GM19467 (cell line): ENCODE results near the gene ZMIZ1.
"Not testable (repeated sequence)": the region's sequence is repeated elsewhere in the genome, so short reads cannot be mapped to it uniquely, and the experiment has no call there.

ENCODE experiments used
- ATAC-seq: cut with Tn5 transposase; IDR thresholded peaks from one replicate; pipeline ENCODE4 v1.9.1; 2021; ENCODE audit warnings: mild to moderate bottlenecking, moderate library complexity; ENCODE audit not compliant: unreplicated experiment

The ZMIZ1 gene

GRCh38 chr10:79279047-79279446 is 210.3 kb downstream of the ZMIZ1 start:
- not testable (repeated sequence) for ATAC-seq

DNA sequence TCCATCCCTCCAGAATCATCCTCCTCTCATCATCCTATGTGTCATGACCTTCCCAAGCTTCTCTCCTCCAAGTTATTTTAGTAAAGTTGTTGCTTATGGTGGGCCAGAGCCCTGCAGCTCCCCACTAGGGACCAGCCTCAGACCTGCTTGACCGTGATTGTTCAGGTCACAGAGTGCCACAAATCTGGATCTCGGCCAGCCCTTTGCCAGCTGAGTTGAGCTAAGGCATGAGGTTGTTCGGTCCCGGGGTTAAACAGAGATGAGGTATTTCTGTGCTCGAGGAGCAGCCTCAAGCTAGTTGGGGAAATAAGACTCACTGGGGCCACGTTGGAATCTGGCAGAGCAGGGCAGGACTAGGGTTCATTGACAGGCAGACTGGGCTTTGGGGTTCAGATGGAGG is 212.2 kb downstream of the ZMIZ1 start:
- ATAC-seq, result no peak

DNA sequence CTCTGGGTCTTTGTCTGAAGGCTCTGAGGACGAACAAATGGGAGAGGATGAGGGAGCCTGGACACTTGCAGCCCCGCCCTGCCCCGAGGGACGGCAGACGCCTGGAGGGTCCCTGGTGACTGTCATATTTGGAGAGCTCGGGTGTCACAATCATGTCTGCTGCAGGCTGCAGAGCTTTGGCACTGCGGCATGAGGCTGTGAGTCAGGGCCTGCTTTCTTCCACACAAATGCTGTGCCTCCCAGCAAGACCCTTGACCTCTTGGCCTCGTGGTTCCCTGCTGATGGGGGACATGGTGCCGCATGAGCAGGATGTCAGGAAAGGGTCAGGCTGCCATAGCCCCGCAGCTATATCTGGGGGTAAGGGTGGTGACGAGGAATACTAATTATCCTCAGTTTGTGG is 213.6 kb downstream of the ZMIZ1 start:
- ATAC-seq, result no peak

GRCh38 chr10:79283616-79284015 is 214.8 kb downstream of the ZMIZ1 start:
- no peak for ATAC-seq

DNA sequence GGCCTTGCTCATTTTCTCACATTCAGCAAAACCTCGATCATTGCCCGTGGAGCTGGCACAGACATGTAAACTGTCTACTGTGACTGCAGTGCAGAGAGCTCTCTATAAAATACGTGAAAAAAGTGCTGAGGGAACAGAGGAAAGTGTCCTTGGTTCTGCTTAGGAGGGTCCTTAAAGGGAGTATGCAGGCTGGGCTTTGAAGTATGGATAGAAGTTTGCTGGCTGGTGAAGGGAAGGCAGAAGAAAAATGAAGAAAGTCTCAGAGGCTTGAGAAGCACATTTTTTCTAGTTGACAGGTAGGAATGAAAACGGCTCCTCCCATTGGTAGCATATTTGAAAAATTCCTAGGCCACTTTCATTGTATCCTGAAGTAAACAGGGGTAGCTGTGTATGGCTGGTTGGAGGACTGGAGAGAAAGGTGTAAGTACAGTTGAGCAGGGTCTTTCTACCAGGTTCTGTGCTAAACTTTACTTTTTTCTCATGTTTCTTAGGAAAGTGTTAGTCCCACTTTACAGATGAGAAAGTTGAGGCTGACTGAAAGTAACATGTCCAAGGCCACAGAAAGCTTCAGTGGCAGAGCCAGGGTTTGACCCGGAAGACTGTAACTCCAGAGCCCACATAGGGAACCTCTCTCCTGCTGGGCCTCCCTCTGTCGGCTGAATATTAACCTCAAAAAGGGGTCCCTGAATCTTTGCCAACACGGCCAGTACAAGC is 215.5 kb downstream of the ZMIZ1 start:
- no peak for ATAC-seq

DNA sequence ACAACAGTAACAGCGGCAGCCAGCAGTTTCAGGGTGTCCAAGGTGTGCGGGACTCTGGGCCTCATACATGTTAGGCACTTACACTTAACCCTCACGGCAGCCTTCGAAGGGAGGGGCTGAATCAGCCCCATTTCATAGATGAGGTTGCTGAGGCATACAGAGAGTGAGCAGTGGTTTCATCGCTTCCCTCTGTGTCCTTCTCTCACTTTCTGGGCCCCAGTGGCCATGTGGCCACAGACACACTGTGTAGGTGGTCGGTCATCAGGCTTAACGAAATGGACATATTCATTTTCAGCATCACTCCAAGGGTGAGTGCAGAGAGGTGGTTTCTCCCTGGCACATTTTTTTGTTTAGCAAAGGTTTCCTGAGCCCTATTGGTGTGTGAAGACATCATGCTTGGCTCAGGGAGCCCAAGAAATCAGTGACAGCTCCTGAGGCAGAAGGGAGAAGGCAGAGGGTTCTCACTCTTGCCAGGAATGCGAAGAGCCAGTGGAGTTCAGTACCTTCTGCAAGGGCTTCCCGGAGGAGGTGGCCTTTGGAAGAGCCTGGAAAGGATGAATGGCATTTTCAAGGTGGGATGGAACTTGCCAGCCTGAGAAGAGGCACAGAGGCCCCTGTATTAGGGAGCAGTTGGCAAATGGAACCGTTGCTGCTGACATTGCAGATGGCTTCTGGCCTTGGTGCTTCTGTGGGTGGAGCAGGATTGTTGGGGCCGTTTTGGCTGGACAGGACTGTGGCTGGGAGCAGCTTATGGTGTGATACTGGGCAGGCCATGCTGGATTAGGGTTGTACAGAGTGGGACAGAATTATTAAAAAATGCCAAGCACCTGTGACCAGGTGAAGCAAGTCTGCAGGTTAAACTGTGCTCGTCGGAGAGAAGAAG is 216.8 kb downstream of the ZMIZ1 start:
- peak; percentile 49 for ATAC-seq

DNA sequence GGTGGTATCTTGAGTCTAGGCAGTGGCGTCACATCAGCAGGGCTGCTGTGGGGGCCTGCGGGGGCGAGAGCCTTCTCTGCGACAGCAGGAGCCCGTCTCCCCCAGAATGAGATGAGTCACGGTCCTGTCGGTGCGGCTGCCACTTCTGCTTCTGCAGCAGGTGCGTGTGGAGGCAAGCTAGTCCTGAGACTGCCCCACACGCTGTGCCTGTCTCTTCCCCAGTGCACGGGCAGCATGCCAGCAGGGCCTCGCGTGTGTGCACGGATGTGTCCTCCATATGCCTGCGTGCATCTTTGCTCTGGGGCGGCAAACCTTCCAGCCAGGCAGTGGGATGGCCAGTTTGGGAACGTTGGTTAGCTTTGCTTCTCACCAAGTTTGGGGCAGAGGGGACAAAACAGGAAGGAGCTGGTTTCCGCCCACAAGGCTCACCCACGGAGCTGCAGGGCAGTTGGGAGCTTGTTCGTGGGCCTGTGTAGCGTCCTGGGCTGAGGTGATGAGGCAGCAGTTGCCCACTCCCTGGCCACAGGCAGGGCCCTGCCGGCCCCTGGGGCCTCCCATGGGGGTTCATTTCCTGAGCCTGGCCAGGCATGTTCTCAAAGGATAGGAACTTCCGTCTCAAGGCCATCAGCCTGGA is 217.7 kb downstream of the ZMIZ1 start:
- ATAC-seq, result peak; percentile 89

DNA sequence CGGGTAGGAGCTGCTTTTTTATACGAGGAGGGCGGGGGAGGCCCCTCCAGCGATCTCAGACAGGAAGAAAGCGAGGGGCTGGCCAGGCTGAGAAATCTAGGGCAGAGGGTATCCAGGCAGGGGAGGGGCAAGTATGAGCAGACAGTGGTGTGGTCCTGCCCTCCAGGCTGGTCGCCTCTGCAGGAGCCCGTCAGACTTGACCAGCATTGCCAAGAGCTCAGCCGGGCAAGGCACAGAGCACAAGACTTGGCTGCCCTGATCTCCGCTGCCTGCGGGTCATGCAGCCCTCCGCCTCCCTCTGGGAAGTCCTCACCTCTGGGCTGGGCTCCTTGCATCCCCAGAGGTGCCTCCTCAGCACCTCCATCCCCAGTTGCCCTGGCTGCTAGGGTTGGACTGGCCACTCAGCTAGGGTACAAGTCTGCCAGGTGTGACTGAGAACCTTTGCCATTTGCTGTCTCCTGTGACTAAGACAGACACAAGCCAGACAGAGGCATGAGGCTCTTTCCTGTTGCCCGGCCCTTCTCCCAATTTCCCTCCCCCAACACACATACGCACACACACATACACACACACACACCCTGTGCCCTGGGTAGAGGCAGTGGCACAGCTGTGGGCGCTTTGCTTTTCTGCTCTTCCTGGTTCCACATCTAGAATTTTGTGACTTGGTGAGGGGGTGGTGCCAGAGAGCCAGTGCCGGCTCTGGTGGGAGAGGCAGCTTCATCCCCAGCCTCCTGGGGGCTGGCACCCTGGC is 219.4 kb downstream of the ZMIZ1 start:
- no peak for ATAC-seq

DNA sequence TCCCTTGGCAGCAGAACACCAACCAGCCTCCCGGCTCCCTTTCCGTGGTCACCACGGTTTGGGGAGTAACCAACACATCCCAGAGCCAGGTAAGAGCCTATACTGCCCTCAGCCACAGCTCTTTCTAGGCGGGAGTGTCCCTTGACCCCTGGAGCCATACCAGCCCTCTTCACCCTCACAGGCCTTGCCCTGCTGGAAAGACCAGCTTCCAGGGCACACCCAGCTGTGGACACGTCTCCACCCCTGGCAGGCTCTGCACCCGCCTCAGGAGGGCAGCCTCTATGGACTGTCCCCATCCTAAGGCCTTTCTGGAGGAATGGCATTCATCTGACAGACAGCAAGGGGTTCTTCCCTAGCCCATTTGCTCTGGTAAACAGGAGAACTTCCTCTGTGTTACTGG is 221.0 kb downstream of the ZMIZ1 start:
- ATAC-seq, result no peak

GRCh38 chr10:79292026-79292766 is 223.4 kb downstream of the ZMIZ1 start:
- no peak for ATAC-seq

- ATAC-seq, result no peak
Measured at GRCh38 chr10:79292891-79293746, 224.4 kb downstream of the ZMIZ1 start.

DNA sequence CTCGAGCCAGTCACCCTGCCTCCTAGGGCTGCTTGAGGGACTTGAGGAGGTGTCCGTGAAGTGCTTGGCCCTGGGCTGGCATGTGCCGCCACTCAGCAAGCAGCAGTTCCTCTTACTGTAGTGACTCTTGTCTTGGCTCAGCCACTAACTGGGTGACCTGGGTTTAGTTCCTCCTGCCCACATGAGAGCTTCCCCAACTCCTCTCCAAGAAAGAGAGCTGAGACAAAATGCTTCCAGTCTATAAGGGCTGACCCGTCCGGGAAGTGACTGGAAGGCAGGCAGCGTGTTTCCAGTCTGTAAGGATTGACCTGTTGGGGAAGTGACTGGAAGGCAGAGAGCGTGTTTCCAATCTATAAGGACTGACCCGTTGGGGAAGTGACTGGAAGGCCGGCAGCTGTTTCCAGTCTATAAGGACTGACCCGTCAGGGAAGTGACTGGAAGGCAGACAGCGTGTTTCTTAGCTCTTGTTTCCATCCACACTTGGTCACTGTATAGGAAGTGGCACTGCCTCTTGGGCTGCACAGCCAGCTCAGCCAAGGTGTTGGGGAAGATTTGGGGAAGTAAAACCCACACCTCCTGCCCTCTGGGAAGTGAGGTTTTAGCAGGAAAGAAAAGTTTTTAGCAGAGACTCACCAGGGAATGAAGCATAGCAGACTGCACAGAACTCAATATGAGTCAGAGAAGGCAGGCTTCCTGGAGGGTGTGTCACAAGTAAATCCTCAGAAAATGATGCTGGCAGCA is 225.2 kb downstream of the ZMIZ1 start:
- no peak for ATAC-seq

- ATAC-seq, result no peak
Measured at GRCh38 chr10:79295563-79295962, 226.8 kb downstream of the ZMIZ1 start.

- ATAC-seq, result no peak
Measured at GRCh38 chr10:79296431-79296830, 227.7 kb downstream of the ZMIZ1 start.

DNA sequence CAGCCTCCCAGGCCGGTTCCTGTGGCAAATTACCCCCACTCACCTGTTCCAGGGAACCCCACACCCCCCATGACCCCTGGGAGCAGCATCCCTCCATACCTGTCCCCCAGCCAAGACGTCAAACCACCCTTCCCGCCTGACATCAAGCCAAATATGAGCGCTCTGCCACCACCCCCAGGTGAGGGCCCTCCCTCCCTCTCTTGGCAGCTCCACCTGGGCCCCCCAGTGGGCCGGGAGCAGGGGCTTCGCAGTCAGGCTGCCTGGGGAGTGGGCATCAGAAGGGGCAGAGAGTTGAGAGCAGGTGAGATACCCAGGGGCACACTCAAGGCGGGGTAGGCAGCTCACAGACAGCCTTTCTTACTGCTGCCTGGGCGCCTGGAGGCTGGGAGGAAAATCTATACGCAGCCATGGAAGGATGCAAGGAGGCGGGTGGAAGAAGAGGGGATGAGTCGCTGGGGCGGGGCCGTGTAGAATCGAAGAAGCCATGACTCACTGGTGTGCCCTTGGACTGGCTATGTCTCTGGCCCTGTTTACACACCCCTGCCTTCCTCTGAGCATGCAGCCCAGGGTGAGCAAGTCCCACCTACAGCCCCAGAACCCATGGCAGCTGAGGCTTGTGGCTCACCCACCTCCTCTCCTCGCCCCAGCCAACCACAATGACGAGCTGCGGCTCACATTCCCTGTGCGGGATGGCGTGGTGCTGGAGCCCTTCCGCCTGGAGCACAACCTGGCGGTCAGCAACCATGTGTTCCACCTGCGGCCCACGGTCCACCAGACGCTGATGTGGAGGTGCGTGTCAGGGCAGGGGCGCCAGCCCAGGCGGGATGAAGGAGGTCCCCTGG is 229.9 kb downstream of the ZMIZ1 start:
- ATAC-seq, result no peak

DNA sequence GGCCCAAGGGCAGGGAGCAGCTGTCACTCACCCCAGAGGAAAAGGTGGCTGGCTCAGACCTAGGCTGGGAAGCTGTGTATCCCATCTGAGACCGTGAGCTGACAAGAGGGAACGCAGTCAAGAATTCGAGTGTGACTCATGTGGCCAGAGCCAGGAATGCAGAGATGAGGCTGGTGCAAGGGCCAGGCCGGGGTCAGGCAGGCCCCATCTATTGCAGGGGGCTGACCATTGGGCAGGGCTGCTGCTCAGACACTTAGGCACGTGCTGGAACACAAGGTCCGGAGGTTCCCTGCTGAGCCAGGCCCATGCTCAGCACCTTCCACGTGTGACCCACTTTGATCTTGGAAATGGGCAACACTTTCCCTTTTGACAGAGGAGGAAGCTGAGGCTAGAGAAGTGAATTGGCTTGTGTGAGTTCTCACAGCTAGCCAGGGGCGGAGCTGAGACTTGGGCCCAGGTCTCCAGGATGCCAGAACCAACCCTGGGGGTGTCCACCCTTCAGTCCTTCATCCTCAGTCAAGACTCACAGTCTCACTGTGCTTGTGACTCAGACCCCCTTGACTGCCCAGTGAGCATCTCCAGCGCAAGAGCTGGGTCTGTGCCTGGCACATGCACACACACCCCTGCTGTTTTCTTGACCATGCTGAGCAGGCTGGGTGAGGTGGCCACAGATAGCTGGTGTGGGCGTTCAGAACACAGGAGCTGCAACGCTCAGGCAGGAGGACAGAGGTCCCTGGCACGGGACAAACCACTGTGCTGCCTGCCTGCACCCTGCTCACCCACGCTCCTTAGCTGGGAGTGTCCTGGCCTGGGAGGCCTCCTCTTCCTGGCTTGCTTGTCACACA is 230.9 kb downstream of the ZMIZ1 start:
- no peak for ATAC-seq

GRCh38 chr10:79300711-79301110 is 231.9 kb downstream of the ZMIZ1 start:
- no peak for ATAC-seq
